Loucy (cell line): Measurements from ENCODE around the gene FEM1B.
"Not testable (repeated sequence)": the region's sequence is repeated elsewhere in the genome, so short reads cannot be mapped to it uniquely, and the experiment has no call there.

Experiments
- H2AFZ ChIP-seq: fragments of 200-600 bp; sonication (generic); 2 replicates; pipeline ENCODE4 v1.6.0; 2016; ENCODE audit warnings: antibody characterized with exemption, mild to moderate bottlenecking, low read length, moderate library complexity
- H3F3A ChIP-seq: fragments of 200-600 bp; 2 replicates; pipeline ENCODE4 v1.6.0; 2016; ENCODE audit warnings: antibody characterized with exemption, low read depth, mild to moderate bottlenecking
- H3K27me3 ChIP-seq: fragments of 200-600 bp; sonication (generic); 2 replicates; pipeline ENCODE4 v1.6.1; 2014; ENCODE audit warnings: low read length, mild to moderate bottlenecking; ENCODE audit not compliant: insufficient read depth, poor library complexity, severe bottlenecking
- H3K36me3 ChIP-seq: fragments of 200-600 bp; sonication (generic); 2 replicates; pipeline ENCODE4 v1.6.1; 2016; ENCODE audit warnings: low read length; ENCODE audit not compliant: insufficient read depth
- H3K4me1 ChIP-seq: fragments of 200-600 bp; sonication (generic); 2 replicates; pipeline ENCODE4 v1.5.1; 2014; ENCODE audit warnings: low read length, mild to moderate bottlenecking; ENCODE audit not compliant: insufficient read depth, poor library complexity, severe bottlenecking
- H3K4me2 ChIP-seq: fragments of 200-600 bp; sonication (generic); 2 replicates; pipeline ENCODE4 v1.6.0; 2014; ENCODE audit warnings: antibody characterized with exemption, low read length, low read depth, mild to moderate bottlenecking; ENCODE audit not compliant: poor library complexity, severe bottlenecking
- H3K4me3 ChIP-seq: fragments of 200-600 bp; sonication (generic); 2 replicates; pipeline ENCODE4 v1.5.1; 2014; ENCODE audit warnings: low read length, mild to moderate bottlenecking, mixed read lengths; ENCODE audit not compliant: poor library complexity, severe bottlenecking
- H3K79me2 ChIP-seq: fragments of 200-600 bp; sonication (generic); 2 replicates; pipeline ENCODE4 v1.6.1; 2014; ENCODE audit warnings: low read length; ENCODE audit not compliant: insufficient read depth
- H3K9ac ChIP-seq: fragments of 200-600 bp; sonication (generic); 2 replicates; pipeline ENCODE4 v1.6.0; 2014; ENCODE audit warnings: mild to moderate bottlenecking, low read depth, low read length, moderate library complexity; ENCODE audit not compliant: poor library complexity, severe bottlenecking
- H3K9me2 ChIP-seq: fragments of 200-600 bp; sonication (generic); replicated peaks from 2 replicates; pipeline ENCODE4 v1.6.1; 2016; ENCODE audit warnings: low read depth, low read length, mixed read lengths
- H3K9me3 ChIP-seq: fragments of 200-600 bp; sonication (generic); 2 replicates; pipeline ENCODE4 v1.6.1; 2014; ENCODE audit warnings: mild to moderate bottlenecking, antibody characterized with exemption, low read length, low read depth; ENCODE audit not compliant: insufficient read depth
- H4K20me1 ChIP-seq: fragments of 200-600 bp; sonication (generic); 2 replicates; pipeline ENCODE4 v1.6.0; 2014; ENCODE audit warnings: antibody characterized with exemption, low read length, mild to moderate bottlenecking; ENCODE audit not compliant: insufficient read depth, poor library complexity, severe bottlenecking
- CTCF ChIP-seq: fragments of 200-600 bp; sonication (generic); conservative IDR thresholded peaks from 2 replicates; pipeline ENCODE4 v1.5.1; 2014; ENCODE audit warnings: mild to moderate bottlenecking, antibody characterized with exemption, low read length
- EZH2phosphoT487 ChIP-seq: fragments of 200-600 bp; IDR thresholded peaks from 2 replicates; pipeline ENCODE4 v1.6.1; 2018; ENCODE audit warnings: antibody characterized with exemption, mild to moderate bottlenecking, moderate library complexity, borderline replicate concordance

FEM1B gene

GRCh38 chr15:68232449-68232848, 45.1 kb upstream of the FEM1B start:
- H3K27me3 ChIP-seq: no peaks in the 10 kb centered on the region
- peaks cover 12% of the 10 kb centered on the region for H4K20me1 ChIP-seq
- TF ChIP-seq CTCF: no peak
- TF ChIP-seq EZH2phosphoT487: no peak
- H3K9me3 ChIP-seq: no peaks in the 10 kb centered on the region
- H3K79me2 ChIP-seq: peaks cover 19% of the 10 kb centered on the region
- no peaks in the 10 kb centered on the region for H3F3A ChIP-seq
- no peak overlapping the region for H2AFZ ChIP-seq
- no peak overlapping the region for H3K4me3 ChIP-seq
- H3K36me3 ChIP-seq: no peaks in the 10 kb centered on the region
- no peak overlapping the region for H3K4me2 ChIP-seq
- no peaks in the 10 kb centered on the region for H3K9me2 ChIP-seq
- H3K4me1 ChIP-seq: peaks cover 11% of the 10 kb centered on the region
- H3K9ac ChIP-seq: no peak overlapping the region

GRCh38 chr15:68232937-68233336, 44.6 kb upstream of the FEM1B start:
- TF ChIP-seq EZH2phosphoT487: no peak
- TF ChIP-seq CTCF: no peak
- no peak overlapping the region for H3K4me2 ChIP-seq

GRCh38 chr15:68234060-68234459, 43.5 kb upstream of the FEM1B start:
- Histone ChIP-seq H3K9me2 (no peaks in the 10 kb centered on the region), H2AFZ (no peak overlapping the region), H3K4me3 (no peak overlapping the region), H3K4me2 (no peak overlapping the region), H3K27me3 (no peaks in the 10 kb centered on the region), H3K36me3 (no peaks in the 10 kb centered on the region), H3F3A (no peaks in the 10 kb centered on the region), H3K79me2 (peaks cover 3% of the 10 kb centered on the region; the same call in 1 of the 2 replicates), H3K9ac (no peak overlapping the region), H3K9me3 (no peaks in the 10 kb centered on the region), H4K20me1 (peaks cover under 1% of the 10 kb centered on the region), H3K4me1 (no peaks in the 10 kb centered on the region)
- no peak for TF ChIP-seq EZH2phosphoT487
- no peak for TF ChIP-seq CTCF

More at GRCh38 chr15:68232937-68233336, 44.6 kb upstream of the FEM1B start:
- no peak overlapping the region for H3K4me3 ChIP-seq
- no peaks in the 10 kb centered on the region for H3K36me3 ChIP-seq
- peaks cover 14% of the 10 kb centered on the region for H3K79me2 ChIP-seq
- no peaks in the 10 kb centered on the region for H3K9me3 ChIP-seq
- no peak overlapping the region for H3K9ac ChIP-seq
- H3F3A ChIP-seq: no peaks in the 10 kb centered on the region
- H3K27me3 ChIP-seq: no peaks in the 10 kb centered on the region
- peaks cover 12% of the 10 kb centered on the region for H4K20me1 ChIP-seq
- H3K9me2 ChIP-seq: no peaks in the 10 kb centered on the region
- no peak overlapping the region for H2AFZ ChIP-seq
- peaks cover 7% of the 10 kb centered on the region for H3K4me1 ChIP-seq

GRCh38 chr15:68234520-68234919, 43.0 kb upstream of the FEM1B start:
- H3K9me2 ChIP-seq, H3K9ac ChIP-seq, H3K27me3 ChIP-seq, H3F3A ChIP-seq, H3K4me1 ChIP-seq, H2AFZ ChIP-seq, H3K9me3 ChIP-seq, H3K79me2 ChIP-seq, H3K36me3 ChIP-seq, H3K4me2 ChIP-seq, H3K4me3 ChIP-seq, H4K20me1 ChIP-seq: not testable (repeated sequence)
